Adipocyte (in vitro differentiated cells): ENCODE data around the gene ENTPD1.
"Not testable (repeated sequence)": the region's sequence is repeated elsewhere in the genome, so short reads cannot be mapped to it uniquely, and the experiment has no call there.

Experiments
- DNase-seq: peaks from one replicate; pipeline ENCODE4 v3.0.0-alpha.2; 2015; ENCODE audit warnings: low read depth
- H3K27me3 ChIP-seq: replicated peaks from 2 replicates; pipeline ENCODE4 v1.7.0; 2013; ENCODE audit warnings: mild to moderate bottlenecking, low read length, moderate library complexity; ENCODE audit not compliant: control insufficient read depth, insufficient read depth
- H3K36me3 ChIP-seq: 2 replicates; pipeline ENCODE4 v1.7.0; 2013; ENCODE audit warnings: low read length, mild to moderate bottlenecking, moderate library complexity; ENCODE audit not compliant: control insufficient read depth, insufficient read depth, severe bottlenecking
- H3K4me1 ChIP-seq: 2 replicates; pipeline ENCODE4 v1.7.0; 2013; ENCODE audit warnings: mild to moderate bottlenecking, low read length, moderate library complexity; ENCODE audit not compliant: control insufficient read depth, insufficient read depth
- H3K4me3 ChIP-seq: 2 replicates; pipeline ENCODE4 v1.7.0; 2013; ENCODE audit warnings: mild to moderate bottlenecking, low read length, moderate library complexity
- H3K9ac ChIP-seq: 2 replicates; pipeline ENCODE4 v1.7.0; 2013; ENCODE audit warnings: mild to moderate bottlenecking, low read length, moderate library complexity
- H3K9me3 ChIP-seq: 2 replicates; pipeline ENCODE4 v1.7.0; 2013; ENCODE audit warnings: mild to moderate bottlenecking, low read length, moderate library complexity; ENCODE audit not compliant: control insufficient read depth

The ENTPD1 gene

GRCh38 chr10:95916039-95916438 lies 160.1 kb downstream of the ENTPD1 start:
- not testable (repeated sequence) for H3K4me3 ChIP-seq, H3K36me3 ChIP-seq, H3K9me3 ChIP-seq, H3K27me3 ChIP-seq, DNase-seq, H3K9ac ChIP-seq, H3K4me1 ChIP-seq
